HFFc6 (cell line): ENCODE measurements around the gene POMC. TPM values are rescaled to one million over a fixed set of nuclear protein-coding genes. Genes with fewer than 3 reads are reported as not detected.
"Not testable (repeated sequence)": the region's sequence is repeated elsewhere in the genome, so short reads cannot be mapped to it uniquely, and the experiment has no call there.

Source experiments
- DNase-seq: peaks from one replicate; pipeline ENCODE4 v3.0.0-alpha.2; 2018
- H3K27ac Mint-ChIP-seq: 2 replicates; pipeline ENCODE4 v1.8.0; 2020; ENCODE audit warnings: mild to moderate bottlenecking, mixed read lengths
- H3K27me3 Mint-ChIP-seq: 2 replicates; pipeline ENCODE4 v1.8.0; 2021; ENCODE audit warnings: mild to moderate bottlenecking, moderate library complexity, mixed read lengths; ENCODE audit not compliant: insufficient read depth
- H3K36me3 Mint-ChIP-seq: 2 replicates; pipeline ENCODE4 v1.8.0; 2021; ENCODE audit warnings: low read depth, mixed read lengths
- H3K4me1 Mint-ChIP-seq: 2 replicates; pipeline ENCODE4 v1.8.0; 2020; ENCODE audit warnings: low read depth, mixed read lengths
- H3K4me3 Mint-ChIP-seq: 2 replicates; pipeline ENCODE4 v1.8.0; 2020; ENCODE audit warnings: mild to moderate bottlenecking, moderate library complexity, mixed read lengths
- H3K9me3 Mint-ChIP-seq: 2 replicates; pipeline ENCODE4 v1.8.0; 2020; ENCODE audit warnings: mild to moderate bottlenecking, mixed read lengths
- long read RNA-seq: library from polyadenylated mRNA; unstranded; transcript quantifications from one replicate; pipeline ENCODE4 v2.0.0, GENCODE V29; 2019
- total RNA-seq, 6 experiments: library from RNA; stranded (reverse); fragmentation: NEBNext Ultra II Directional; extraction: Animal tissue kit (Norgen Biotek cat#: 25700); gene quantifications; 2 replicates in 1 of 6; 3 replicates in 5 of 6; pipeline ENCODE4 v1.2.3, GENCODE V29; 2021
- TF ChIP-seq, protein P1 (sequence below): fragments of 200-600 bp; sonication (generic); IDR thresholded peaks from 2 replicates; pipeline ENCODE4 v1.5.0; 2021; ENCODE audit warnings: antibody characterized with exemption, mild to moderate bottlenecking

Gene POMC
- not detected for total RNA-seq
- long read RNA-seq, result 0 reads

DNA sequence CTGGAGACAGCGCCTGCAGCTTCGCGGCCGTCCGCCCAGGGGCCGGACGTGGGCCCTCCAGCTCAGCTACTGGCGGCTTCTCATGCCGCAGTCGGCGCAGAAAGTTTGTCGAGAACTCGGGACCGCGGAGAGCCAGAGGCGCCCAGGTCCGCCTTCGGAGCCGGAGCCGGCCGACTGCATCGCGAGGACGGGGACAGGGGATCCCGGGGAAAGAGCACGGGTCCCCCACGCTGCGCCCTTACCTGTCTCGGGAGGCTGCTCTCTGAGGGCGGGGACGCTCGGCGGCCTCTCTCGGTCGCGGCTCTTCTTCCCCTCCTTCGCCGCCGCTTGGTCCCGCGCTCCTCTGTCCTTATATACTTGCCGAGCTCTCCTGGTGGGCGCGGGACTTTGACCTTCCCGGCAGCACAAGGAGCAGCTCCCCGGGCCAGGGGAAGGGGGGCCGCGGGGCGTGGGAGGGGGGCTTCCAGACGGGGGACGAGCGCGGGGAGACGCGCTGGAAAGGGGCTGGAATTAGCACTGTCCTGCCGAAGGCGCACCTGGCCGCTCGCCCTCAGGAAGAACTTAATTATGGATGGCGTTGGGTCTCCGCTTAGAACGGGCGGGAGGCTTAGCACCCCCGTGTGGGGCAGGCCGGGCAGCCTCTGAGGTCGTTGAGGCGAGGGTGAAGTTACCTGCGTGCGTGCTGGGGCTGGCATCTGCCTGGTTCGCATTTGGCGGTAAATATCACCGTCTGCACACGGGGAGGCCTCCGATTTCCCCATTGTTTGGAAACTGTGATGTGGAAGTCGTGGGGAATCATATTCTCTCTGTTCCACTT, at the start of gene POMC:
POMC (minus strand) TSS at position 325 of the 817 bp plus-strand sequence. CDS start 3,808 bp downstream, outside the sequence.
- DNase-seq, result no peak

DNA sequence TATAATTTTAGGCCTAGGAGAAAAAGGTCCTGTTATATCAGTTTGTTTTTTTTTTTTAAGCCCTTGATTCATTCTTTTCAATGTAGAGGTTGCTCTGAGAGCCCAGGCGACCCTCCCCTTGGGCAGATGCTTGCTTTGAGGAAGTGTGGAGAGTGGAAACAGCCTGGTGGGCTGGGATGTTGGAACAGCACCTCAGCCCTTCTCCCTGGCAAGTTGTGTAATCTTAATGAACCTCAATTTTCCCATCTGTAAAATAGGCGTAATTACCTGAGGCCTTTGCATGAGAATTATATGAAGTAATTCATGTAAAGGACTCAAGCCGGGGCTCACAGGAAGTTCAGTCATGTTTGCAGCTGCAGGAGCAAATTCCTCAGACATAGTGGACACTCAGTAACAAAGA, 49.7 kb upstream of the POMC start:
- DNase-seq, result no peak
- peaks cover 6% of the 10 kb centered on the region for H3K27me3 Mint-ChIP-seq
- no peaks in the 10 kb centered on the region for H3K9me3 Mint-ChIP-seq
- no peaks in the 10 kb centered on the region for H3K36me3 Mint-ChIP-seq
- H3K27ac Mint-ChIP-seq, result no peak overlapping the region
- TF ChIP-seq, protein P1, sequence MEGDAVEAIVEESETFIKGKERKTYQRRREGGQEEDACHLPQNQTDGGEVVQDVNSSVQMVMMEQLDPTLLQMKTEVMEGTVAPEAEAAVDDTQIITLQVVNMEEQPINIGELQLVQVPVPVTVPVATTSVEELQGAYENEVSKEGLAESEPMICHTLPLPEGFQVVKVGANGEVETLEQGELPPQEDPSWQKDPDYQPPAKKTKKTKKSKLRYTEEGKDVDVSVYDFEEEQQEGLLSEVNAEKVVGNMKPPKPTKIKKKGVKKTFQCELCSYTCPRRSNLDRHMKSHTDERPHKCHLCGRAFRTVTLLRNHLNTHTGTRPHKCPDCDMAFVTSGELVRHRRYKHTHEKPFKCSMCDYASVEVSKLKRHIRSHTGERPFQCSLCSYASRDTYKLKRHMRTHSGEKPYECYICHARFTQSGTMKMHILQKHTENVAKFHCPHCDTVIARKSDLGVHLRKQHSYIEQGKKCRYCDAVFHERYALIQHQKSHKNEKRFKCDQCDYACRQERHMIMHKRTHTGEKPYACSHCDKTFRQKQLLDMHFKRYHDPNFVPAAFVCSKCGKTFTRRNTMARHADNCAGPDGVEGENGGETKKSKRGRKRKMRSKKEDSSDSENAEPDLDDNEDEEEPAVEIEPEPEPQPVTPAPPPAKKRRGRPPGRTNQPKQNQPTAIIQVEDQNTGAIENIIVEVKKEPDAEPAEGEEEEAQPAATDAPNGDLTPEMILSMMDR, result no peak
- no peak overlapping the region for H3K4me3 Mint-ChIP-seq
- no peaks in the 10 kb centered on the region for H3K4me1 Mint-ChIP-seq

More for the DNA sequence above, at the start of gene POMC:
- Mint-ChIP-seq H3K9me3 (no peaks in the 10 kb centered on the region), H3K27ac (no peak within 1 kb of the TSS), H3K4me1 (no peaks in the 10 kb centered on the region), H3K4me3 (no peak within 1 kb of the TSS), H3K27me3 (peaks cover 50% of the 10 kb centered on the region), H3K36me3 (no peaks in the 10 kb centered on the region)
- TF ChIP-seq, protein P1, result no peak

DNA sequence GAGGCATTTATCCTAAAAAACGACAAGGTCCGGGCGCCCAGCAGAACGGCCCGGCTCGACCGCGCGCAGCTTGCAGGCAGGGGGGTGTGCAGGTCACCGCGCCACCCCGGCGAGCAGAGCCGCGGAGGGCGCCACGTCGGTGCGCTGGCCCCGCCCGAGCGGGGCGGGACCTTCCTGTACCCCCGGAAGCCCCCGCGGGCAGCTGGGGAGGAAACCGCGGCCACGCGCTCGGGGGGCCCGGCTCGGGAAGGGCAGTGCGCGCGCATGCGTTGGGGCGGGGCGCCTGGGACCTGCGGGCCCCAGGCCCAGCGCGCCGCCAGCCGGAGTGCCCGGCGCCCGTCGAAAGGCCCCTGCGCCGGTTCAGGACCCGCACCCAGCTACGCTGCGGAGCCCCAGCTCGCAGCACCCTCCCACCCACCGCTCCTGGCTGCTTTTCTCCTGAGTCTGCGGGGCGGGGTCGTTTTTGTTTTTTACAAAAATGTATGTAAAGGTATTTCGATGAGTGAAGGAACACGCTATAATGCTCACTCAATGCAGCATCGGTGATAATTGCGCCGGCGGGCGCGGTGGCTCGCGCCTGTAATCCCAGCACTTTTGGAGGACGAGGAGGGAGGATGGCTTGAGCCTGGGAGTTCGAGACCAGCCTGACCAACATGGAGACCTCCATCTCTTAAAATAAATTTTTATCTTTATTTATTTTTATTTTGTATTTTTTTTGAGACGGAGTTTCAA, 47.7 kb upstream of the POMC start:
- H3K36me3 Mint-ChIP-seq, result no peaks in the 10 kb centered on the region
- H3K4me1 Mint-ChIP-seq, result no peaks in the 10 kb centered on the region
- H3K4me3 Mint-ChIP-seq, result no peak overlapping the region
- H3K27me3 Mint-ChIP-seq, result peaks cover 10% of the 10 kb centered on the region
- no peak for DNase-seq
- TF ChIP-seq, protein P1, result no peak
- no peaks in the 10 kb centered on the region for H3K9me3 Mint-ChIP-seq
- H3K27ac Mint-ChIP-seq, result no peak overlapping the region

DNA sequence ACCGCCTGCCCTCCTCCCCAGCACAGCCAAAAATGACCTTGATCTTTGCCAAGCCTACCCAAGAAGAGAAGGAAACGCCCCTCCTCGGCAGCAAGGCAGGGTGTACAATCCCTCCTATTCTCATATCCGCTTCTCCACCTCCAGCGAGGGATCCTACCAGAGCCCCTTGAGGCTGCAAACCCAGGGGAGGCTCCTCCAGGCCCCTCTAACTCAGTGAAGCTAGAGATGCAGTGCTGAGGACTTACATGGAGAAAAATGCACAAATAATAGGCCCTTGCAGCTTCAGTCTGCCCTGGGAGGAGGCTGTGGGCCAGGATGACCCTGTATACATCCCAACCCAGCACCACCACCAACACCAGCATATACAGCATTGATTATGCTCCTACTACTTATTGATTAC, 46.9 kb upstream of the POMC start:
- H3K4me3 Mint-ChIP-seq, result no peak overlapping the region

DNA sequence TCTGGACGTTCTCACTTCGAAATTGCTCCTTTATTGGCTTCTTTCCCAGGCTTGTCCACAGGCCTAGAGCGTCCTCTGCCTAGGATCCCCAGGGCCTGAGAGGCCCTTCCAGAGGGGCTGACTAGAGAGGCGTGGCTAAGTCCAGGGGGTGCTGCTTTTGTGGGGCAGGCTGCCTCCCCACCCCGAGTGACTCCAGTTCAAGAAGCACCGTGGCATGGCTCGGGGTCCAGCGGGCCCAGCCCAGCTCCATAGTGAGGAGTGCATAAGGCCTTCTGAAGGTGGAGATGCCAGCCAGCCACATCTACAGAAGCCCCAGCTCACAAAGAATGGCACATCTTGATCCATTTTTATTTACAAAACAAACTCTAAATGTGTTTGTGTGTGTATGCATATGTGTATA, 44.8 kb upstream of the POMC start:
- Mint-ChIP-seq H3K9me3 (no peaks in the 10 kb centered on the region), H3K36me3 (no peaks in the 10 kb centered on the region), H3K4me1 (no peaks in the 10 kb centered on the region), H3K27ac (no peak overlapping the region), H3K4me3 (no peak overlapping the region), H3K27me3 (peaks cover 13% of the 10 kb centered on the region)
- TF ChIP-seq, protein P1, result no peak
- no peak for DNase-seq

More for the DNA sequence above, 46.9 kb upstream of the POMC start:
- TF ChIP-seq, protein P1, result no peak
- no peaks in the 10 kb centered on the region for H3K9me3 Mint-ChIP-seq
- no peaks in the 10 kb centered on the region for H3K4me1 Mint-ChIP-seq
- H3K27ac Mint-ChIP-seq, result no peak overlapping the region
- H3K27me3 Mint-ChIP-seq, result peaks cover 11% of the 10 kb centered on the region
- no peaks in the 10 kb centered on the region for H3K36me3 Mint-ChIP-seq
- no peak for DNase-seq

DNA sequence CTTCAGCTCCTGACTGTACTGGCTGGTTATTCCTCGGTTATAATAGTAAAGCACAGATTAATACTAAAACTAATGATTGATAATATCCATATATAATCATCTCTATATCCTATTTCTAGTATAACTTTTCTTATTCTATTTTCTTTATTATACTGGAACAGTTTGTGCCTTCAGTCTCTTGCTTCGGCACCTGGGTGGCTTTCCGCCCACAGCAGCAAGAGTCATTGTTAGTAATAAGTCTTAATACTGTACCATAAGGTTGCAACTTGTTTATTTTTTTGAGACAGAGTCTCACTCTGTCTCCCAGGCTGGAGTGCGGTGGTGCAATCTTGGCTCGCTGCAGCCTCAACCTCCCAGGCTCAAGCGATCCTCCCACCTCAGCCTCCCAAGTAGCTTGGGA, 42.5 kb upstream of the POMC start:
- H3K27me3 Mint-ChIP-seq, result peaks cover 18% of the 10 kb centered on the region
- not testable (repeated sequence) for DNase-seq, H3K4me3 Mint-ChIP-seq, H3K27ac Mint-ChIP-seq, H3K36me3 Mint-ChIP-seq, H3K4me1 Mint-ChIP-seq, H3K9me3 Mint-ChIP-seq
